Measurements from ENCODE around the gene SFXN3. TPM values are rescaled to one million over a fixed set of nuclear protein-coding genes. Genes with fewer than 3 reads are reported as not detected.
A peak's percentile ranks its signal among the peaks of the same experiment; 100 is the strongest.

The SFXN3 gene
- total RNA-seq, 3 donors from 2014 or later (not counting 1 experiment from before 2014, with no cell fraction given), result 59.7 to 74.5 (median 68.9) TPM

DNA sequence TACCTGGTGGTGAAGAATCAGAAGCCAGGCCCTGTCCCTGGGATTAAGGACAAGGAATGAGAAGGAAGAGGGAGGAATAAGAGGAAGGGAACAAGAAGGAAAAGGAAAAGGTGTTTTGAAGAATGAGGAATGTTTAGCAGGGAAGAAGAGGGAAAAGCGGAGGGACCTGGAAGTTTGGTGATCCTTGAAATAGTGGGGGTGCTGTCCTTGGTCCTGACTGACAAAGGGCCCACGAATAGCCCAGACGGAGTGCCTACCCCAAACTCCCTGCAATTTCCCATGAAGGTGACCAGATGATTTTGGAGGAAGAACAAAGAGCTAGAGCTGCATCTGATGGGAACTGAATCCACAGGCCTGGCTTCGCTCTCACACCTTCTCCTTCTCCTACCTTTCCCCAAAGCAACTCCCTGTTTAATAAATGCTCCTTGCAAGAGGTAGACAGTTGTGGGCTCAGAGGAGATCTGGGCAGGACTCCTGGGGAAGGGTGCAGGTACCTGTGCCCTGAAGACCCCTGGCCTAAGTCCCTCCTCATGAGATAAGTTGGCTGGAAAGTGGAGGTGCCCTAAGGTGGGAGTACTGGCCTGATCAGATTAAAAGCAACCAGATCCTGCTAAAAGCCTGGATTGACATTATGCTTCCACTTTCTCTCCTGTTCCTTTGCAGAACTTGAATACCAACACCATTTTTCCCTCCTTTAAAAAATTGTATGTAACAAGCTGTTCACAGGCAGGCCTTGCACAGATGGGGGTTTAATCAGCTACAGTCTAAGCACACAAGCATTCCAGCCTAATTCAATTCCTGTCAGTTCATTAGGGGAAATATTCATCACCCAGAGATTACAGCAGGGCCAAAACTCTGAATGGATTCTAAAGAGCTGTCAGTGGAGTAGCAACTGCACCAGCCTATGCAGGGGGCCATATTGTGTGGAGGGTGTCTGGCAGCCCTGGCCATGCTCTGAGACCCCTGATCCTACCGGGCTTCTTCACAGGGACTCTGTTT lies 50.2 kb downstream of the SFXN3 start:
- TF ChIP-seq, protein P1, sequence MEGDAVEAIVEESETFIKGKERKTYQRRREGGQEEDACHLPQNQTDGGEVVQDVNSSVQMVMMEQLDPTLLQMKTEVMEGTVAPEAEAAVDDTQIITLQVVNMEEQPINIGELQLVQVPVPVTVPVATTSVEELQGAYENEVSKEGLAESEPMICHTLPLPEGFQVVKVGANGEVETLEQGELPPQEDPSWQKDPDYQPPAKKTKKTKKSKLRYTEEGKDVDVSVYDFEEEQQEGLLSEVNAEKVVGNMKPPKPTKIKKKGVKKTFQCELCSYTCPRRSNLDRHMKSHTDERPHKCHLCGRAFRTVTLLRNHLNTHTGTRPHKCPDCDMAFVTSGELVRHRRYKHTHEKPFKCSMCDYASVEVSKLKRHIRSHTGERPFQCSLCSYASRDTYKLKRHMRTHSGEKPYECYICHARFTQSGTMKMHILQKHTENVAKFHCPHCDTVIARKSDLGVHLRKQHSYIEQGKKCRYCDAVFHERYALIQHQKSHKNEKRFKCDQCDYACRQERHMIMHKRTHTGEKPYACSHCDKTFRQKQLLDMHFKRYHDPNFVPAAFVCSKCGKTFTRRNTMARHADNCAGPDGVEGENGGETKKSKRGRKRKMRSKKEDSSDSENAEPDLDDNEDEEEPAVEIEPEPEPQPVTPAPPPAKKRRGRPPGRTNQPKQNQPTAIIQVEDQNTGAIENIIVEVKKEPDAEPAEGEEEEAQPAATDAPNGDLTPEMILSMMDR (IDR thresholded peaks at IDR 0.05), result no peak
- Histone ChIP-seq H3K4me1 (ENCODE audit: control insufficient read depth, insufficient read depth, low read length) (no peaks in the 10 kb centered on the region), H3K36me3 (ENCODE audit: control insufficient read depth, insufficient read depth, low read length) (no peaks in the 10 kb centered on the region), H3K27ac (ENCODE audit: low read length) (no peak overlapping the region), H3K4me3 (ENCODE audit: low read length) (no peak overlapping the region), H3K27me3 (ENCODE audit: control insufficient read depth, insufficient read depth, low read length) (no peaks in the 10 kb centered on the region), H3K9me3 (ENCODE audit: control insufficient read depth, insufficient read depth, low read length) (no peaks in the 10 kb centered on the region)
- DNase-seq, result peak in 1 of 2 donors; percentile 35
- 23% methylated on average over 4 of the region's 5 CpGs for WGBS (ENCODE audit: insufficient coverage)
- intact Hi-C loops (cut with micrococcal nuclease), result no loop called here
- ATAC-seq, result no peak
- Mint-ChIP-seq H3K4me1 (no peaks in the 10 kb centered on the region), H3K4me3 (no peak overlapping the region), H3K36me3 (no peaks in the 10 kb centered on the region), H3K27ac (no peak overlapping the region), H3K27me3 (ENCODE audit: low read depth in 2 of 2) (peaks cover 32 to 63% of the 10 kb centered on the region in 2 donors), H3K9me3 (no peaks in the 10 kb centered on the region)

DNA sequence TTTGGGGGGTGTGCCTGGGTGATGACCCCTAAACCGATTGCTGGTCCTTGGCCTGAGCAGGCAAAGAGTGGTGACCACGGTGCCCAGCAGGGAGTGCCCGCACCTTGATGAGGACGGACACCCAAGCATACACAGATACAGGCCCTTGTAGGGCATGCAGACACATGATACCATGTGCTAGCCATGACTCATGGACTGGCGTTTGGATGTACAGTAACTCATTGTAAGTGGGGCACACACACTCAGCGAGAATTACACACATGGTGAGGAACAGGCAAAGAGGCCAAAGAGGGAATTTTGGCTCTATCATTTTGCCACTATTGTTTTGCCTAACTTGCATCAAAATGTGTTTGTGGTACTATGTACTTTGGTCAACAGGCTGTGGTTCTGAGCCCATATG lies 54.8 kb downstream of the SFXN3 start:
- no peak overlapping the region for H3K4me3 Mint-ChIP-seq
- H3K4me1 Mint-ChIP-seq, result no peaks in the 10 kb centered on the region
- H3K4me1 ChIP-seq (ENCODE audit: control insufficient read depth, insufficient read depth, low read length), result no peaks in the 10 kb centered on the region
- ATAC-seq (no peak), DNase-seq (no peak)
- TF ChIP-seq, protein P1 (IDR thresholded peaks at IDR 0.05), result no peak
- H3K9me3 ChIP-seq (ENCODE audit: control insufficient read depth, insufficient read depth, low read length), result no peaks in the 10 kb centered on the region
- intact Hi-C loops (cut with micrococcal nuclease), result no loop called here
- H3K4me3 ChIP-seq (ENCODE audit: low read length), result no peak overlapping the region
- H3K9me3 Mint-ChIP-seq, result no peaks in the 10 kb centered on the region
- H3K27me3 ChIP-seq (ENCODE audit: control insufficient read depth, insufficient read depth, low read length), result peaks cover 7% of the 10 kb centered on the region
- peaks cover 37 to 68% of the 10 kb centered on the region in 2 donors for H3K27me3 Mint-ChIP-seq (ENCODE audit: low read depth in 2 of 2)
- WGBS (ENCODE audit: insufficient coverage), result 78% methylated on average over 6 of the region's 6 CpGs
- no peak overlapping the region for H3K27ac Mint-ChIP-seq
- H3K27ac ChIP-seq (ENCODE audit: low read length), result no peak overlapping the region
- H3K36me3 Mint-ChIP-seq, result no peaks in the 10 kb centered on the region
- H3K36me3 ChIP-seq (ENCODE audit: control insufficient read depth, insufficient read depth, low read length), result no peaks in the 10 kb centered on the region

DNA sequence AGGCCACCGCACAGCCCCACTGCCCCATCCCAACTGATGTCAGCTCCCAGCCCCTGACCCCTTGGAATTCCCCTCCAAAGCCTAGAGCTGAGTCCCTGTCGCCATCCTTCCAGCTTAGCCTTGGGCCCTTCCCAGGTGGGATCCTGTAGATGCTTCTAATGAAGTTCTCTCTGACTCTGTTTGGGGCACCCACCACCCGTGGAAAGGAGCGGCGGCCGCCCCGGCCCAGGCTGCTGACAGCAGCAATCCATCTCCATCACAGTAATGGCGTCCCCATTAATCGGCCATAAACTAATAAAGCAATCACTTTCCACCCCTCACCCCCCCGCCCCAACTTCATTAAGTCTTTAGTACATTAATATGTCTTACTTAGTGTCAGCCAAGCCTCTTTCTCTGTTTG lies 56.3 kb downstream of the SFXN3 start:
- H3K27ac ChIP-seq (ENCODE audit: low read length), result no peak overlapping the region
- H3K9me3 Mint-ChIP-seq, result no peaks in the 10 kb centered on the region
- H3K4me3 Mint-ChIP-seq, result no peak overlapping the region
- 32% methylated on average over 9 of the region's 10 CpGs for WGBS (ENCODE audit: insufficient coverage)
- ATAC-seq, result no peak
- H3K36me3 Mint-ChIP-seq, result no peaks in the 10 kb centered on the region
- no peak overlapping the region for H3K27ac Mint-ChIP-seq
- H3K4me1 Mint-ChIP-seq, result no peaks in the 10 kb centered on the region
- peaks cover 7% of the 10 kb centered on the region for H3K27me3 ChIP-seq (ENCODE audit: control insufficient read depth, insufficient read depth, low read length)
- no peak for DNase-seq
- no peaks in the 10 kb centered on the region for H3K36me3 ChIP-seq (ENCODE audit: control insufficient read depth, insufficient read depth, low read length)
- peaks cover 45 to 73% of the 10 kb centered on the region in 2 donors for H3K27me3 Mint-ChIP-seq (ENCODE audit: low read depth in 2 of 2)
- TF ChIP-seq, protein P1 (IDR thresholded peaks at IDR 0.05), result no peak
- no peaks in the 10 kb centered on the region for H3K9me3 ChIP-seq (ENCODE audit: control insufficient read depth, insufficient read depth, low read length)
- no peaks in the 10 kb centered on the region for H3K4me1 ChIP-seq (ENCODE audit: control insufficient read depth, insufficient read depth, low read length)
- no peak overlapping the region for H3K4me3 ChIP-seq (ENCODE audit: low read length)
- intact Hi-C loops (cut with micrococcal nuclease), result no loop called here
